ENCODE data around the gene BCL2L11.

GRCh38 chr2:111072220-111072871 is 48.4 kb upstream of the BCL2L11 start:
- TF ChIP-seq TAF1 (IDR thresholded peaks at IDR 0.05; ENCODE audit: low read depth, low read length) (no peak), POLR2AphosphoS5 (IDR thresholded peaks at IDR 0.05; ENCODE audit: low read depth, low read length) (no peak), POLR2A (IDR thresholded peaks at IDR 0.05; ENCODE audit: low read depth, low read length) (no peak), SPI1 (IDR thresholded peaks at IDR 0.05; ENCODE audit: low read depth, low read length) (no peak)

Measured in GM12891 (cell line).